ENCODE data around the gene GNPAT.

The GNPAT gene

GRCh38 chr1:231213831-231214573 is 27.0 kb upstream of the GNPAT start:
- no peak for DNase-seq (ENCODE audit: low read depth in 2 of 2)

GRCh38 chr1:231214918-231215680 is 25.9 kb upstream of the GNPAT start:
- no peak for DNase-seq (ENCODE audit: low read depth in 2 of 2)

- DNase-seq (ENCODE audit: low read depth in 2 of 2), result no peak
These were observed 25.2 kb upstream of the GNPAT start for GRCh38 chr1:231215681-231216385.

- DNase-seq (ENCODE audit: low read depth in 2 of 2), result no peak
These were observed 24.5 kb upstream of the GNPAT start for GRCh38 chr1:231216498-231216897.

GRCh38 chr1:231217056-231217455 is 24.0 kb upstream of the GNPAT start:
- DNase-seq (ENCODE audit: low read depth in 2 of 2), result no peak

- DNase-seq (ENCODE audit: low read depth in 2 of 2), result no peak
These were observed 22.9 kb upstream of the GNPAT start for GRCh38 chr1:231218078-231218477.

- no peak for DNase-seq (ENCODE audit: low read depth in 2 of 2)
These were observed 21.3 kb upstream of the GNPAT start for GRCh38 chr1:231219422-231220401.

GRCh38 chr1:231220801-231221200 is 20.2 kb upstream of the GNPAT start:
- DNase-seq (ENCODE audit: low read depth in 2 of 2), result no peak

- DNase-seq (ENCODE audit: low read depth in 2 of 2), result no peak
These were observed 14.9 kb upstream of the GNPAT start for GRCh38 chr1:231226156-231226555.

DNA sequence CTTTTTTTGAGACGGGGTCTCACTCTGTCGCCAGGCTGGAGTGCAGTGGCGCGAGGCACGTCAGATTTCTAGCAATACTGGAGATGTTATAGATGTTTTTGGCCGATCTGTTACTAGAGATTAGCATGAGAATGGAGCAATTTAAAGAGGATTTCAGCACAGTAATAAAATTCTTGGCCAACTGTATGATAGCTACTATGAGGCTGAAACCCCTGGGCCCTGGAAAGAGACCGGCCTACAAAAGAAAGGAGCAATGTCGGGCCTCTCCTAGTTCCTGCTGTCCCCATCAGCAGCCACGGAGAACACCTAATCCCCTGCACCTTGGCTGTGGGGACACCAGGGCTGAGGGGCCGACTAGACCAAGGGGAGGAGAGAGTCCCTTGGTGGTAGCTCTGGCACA is 9.5 kb upstream of the GNPAT start:
- no peak for DNase-seq (ENCODE audit: low read depth in 2 of 2)

DNA sequence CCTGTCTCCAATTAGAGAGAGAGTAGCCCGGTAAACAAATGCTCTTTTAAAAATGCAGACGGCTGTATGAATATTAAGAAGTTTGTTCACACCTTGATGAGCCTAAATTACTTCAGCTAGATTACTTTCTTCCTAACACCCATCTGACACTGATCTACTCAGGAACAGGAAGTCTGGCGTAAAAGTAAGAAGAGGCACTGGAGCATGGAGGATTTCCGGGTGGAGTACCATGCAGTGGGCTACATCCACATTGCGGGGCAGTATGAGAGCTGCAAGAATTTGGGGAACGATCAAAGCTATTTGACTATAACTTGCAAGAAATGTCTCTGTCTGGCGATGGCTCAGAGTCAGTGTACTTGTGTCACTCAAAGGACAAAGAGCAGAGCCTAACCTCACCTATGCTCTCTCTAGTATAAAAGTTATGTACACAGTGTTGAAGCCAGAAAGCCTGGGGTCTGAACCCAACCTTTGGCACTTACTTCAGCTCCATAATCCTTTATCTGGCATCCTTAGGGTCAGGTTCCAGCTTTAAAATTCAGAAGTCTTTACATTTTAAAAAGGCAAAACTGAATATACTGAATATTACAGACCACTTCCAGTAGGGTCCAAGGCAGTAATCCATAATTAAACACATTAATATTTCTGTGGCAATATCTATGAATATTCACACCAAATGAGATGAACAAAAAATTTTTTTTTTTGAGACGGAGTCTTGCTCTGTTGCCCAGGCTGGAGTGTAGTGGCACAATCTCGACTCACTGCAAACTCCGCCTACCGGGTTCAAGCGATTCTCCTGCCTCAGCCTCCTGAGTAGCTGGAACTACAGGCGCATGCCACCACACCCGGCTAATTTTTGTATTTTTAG is 7.9 kb upstream of the GNPAT start:
- DNase-seq (ENCODE audit: low read depth in 2 of 2), result no peak

- no peak for DNase-seq (ENCODE audit: low read depth in 2 of 2)
These were observed 7.1 kb upstream of the GNPAT start for GRCh38 chr1:231233735-231234417.

DNA sequence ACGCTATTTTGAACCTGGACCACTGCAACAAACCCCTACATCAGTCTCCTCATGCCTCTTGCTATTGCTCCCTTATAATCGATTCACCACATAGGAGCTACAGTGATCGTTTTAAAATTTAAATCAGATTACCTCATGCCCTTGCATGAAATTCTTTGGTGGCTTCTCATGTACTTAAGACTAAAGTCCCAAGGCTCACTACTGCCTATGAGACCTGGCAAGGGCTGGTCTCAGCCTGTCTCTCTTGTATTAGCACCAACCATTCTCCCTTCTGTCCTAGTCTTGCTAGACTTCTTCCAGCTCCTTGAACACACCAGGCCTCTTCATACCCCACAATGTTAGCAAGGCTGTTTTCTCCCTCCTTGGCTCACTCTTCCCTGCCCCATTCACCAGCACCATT is 6.5 kb upstream of the GNPAT start:
- DNase-seq (ENCODE audit: low read depth in 2 of 2), result no peak

DNA sequence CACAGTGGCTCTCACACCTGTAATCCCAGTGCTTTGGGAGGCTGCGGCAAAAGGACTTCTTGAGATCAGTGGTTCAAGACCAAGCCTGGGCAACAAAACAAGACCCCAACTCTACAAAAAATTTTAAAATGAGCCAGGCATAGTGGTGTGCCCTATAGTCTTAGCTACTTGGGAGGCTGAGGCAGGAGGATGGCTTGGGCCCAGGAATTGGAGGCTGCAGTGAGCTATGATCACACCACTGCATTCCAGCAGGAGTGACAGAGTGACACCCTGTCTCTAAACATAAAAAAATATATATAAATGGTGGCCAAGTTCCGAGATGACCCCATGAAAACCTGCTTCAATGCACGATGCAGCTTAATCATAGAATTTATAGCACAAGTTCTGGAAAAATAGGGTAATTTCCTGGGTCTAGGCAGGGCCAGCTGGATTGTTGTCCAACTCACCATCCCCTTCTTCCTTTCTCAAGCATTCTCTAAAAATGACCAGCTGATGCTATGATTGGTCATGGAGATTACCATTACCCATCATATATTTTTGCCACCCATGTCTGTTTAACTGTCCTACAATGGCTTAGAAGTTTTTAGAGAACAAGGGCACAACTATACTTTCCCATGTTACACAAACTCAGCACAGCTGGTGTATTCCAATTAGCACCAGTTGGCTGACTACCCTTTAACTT is 5.3 kb upstream of the GNPAT start:
- no peak for DNase-seq (ENCODE audit: low read depth in 2 of 2)

- no peak for DNase-seq (ENCODE audit: low read depth in 2 of 2)
These were observed 4.8 kb upstream of the GNPAT start for GRCh38 chr1:231236208-231236591.

GRCh38 chr1:231236938-231237337 is 4.1 kb upstream of the GNPAT start:
- no peak for DNase-seq (ENCODE audit: low read depth in 2 of 2)

GRCh38 chr1:231238298-231238697 is 2.7 kb upstream of the GNPAT start:
- DNase-seq (ENCODE audit: low read depth in 2 of 2), result no peak

DNA sequence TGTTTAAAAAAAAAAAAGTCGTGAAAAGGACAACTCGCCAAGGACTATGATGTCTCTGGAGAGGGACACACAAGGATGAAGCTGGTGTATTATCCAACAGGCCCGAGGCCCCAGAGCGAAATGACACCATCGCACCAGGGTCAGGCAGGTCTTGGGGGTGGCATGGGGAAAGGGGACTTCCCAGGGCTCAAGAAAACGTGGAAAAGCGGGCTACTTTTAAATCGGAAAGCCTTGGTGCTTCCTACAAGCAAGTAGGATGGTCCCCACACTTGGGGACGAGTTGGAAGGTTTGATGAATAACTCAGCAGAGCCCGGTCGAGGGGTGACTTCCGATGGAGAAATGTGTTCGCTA is 505 bp upstream of the GNPAT start:
- DNase-seq (ENCODE audit: low read depth in 2 of 2), result peak in 1 of 2 experiments; percentile 5

- DNase-seq (ENCODE audit: low read depth in 2 of 2), result peak in 1 of 2 experiments; percentile 8
These were observed 738 bp downstream of the GNPAT start for GRCh38 chr1:231241750-231242149.
